HepG2 (cell line): ENCODE data around the gene RAB30. TPM values are rescaled to one million over a fixed set of nuclear protein-coding genes. Genes with fewer than 3 reads are reported as not detected.

Experiments used
- ATAC-seq: fragments of 200-7000 bp; cut with Tn5 transposase; 3 replicates; pipeline ENCODE4 v1.9.1; 2020; ENCODE audit warnings: mild to moderate bottlenecking, moderate library complexity
- BruUV-seq: library from RNA; stranded (reverse); fragments of 400-500 nt; replicated peaks from 2 replicates; lab custom pipeline; 2021; lab: Mats Ljungman, UMichigan
- CTCF ChIA-PET: fragments of 300-600 bp; formaldehyde crosslinking; extraction: SDS; loops from one replicate; lab custom pipeline; 2021; ENCODE audit warnings: low total read pairs, inconsistent platforms, low intra/inter-chr PET ratio; lab: Yijun Ruan, JAX
- POLR2A ChIA-PET: fragments of 350-600 bp; sonication (Branson Sonifier 250); formaldehyde crosslinking; loops from one replicate; lab custom pipeline; 2020; ENCODE audit warnings: antibody characterized with exemption, inconsistent platforms; lab: Yijun Ruan, JAX
- DNase-seq: peaks from one replicate; pipeline ENCODE4 v3.0.0-alpha.2; 2015; ENCODE audit warnings: low spot score
- FAIRE-seq: peaks from 3 replicates; lab custom pipeline; 2011; peaks lifted over from hg19 to GRCh38; lab: Jason Lieb, UNC
- H2AFZ ChIP-seq: one replicate; pipeline ENCODE4 v1.6.1; 2011; ENCODE audit warnings: low read length, inconsistent platforms
- H3K27ac ChIP-seq: fragments of 300-600 bp; 3 replicates; pipeline ENCODE4 v1.8.0; 2011; ENCODE audit warnings: mixed run types, mild to moderate bottlenecking, mixed read lengths, low read length, inconsistent platforms; ENCODE audit not compliant: insufficient read depth; ENCODE audit errors: extremely low read length
- H3K27me3 ChIP-seq, 2 experiments: fragments of 200-600 bp in 1 of 2; 2 replicates in 1 of 2; 3 replicates in 1 of 2; pipeline versions ENCODE4 v1.6.0 to v1.8.0; 2011; ENCODE audit warnings: low read length in 2 of 2, mild to moderate bottlenecking in 2 of 2, moderate library complexity in 2 of 2, inconsistent platforms in 1 of 2; ENCODE audit not compliant: insufficient read depth in 2 of 2, control insufficient read depth in 1 of 2
- H3K36me3 ChIP-seq, 2 experiments: fragments of 200-600 bp in 1 of 2; replicated peaks in 1 of 2; 2 replicates in 1 of 2; 3 replicates in 1 of 2; pipeline versions ENCODE4 v1.5.1 to v1.8.0; 2011; ENCODE audit warnings: low read length in 2 of 2, inconsistent platforms in 1 of 2; ENCODE audit not compliant: insufficient read depth in 2 of 2, control insufficient read depth in 1 of 2
- H3K4me1 ChIP-seq: 2 replicates; pipeline ENCODE4 v1.5.1; 2012; ENCODE audit warnings: low read length, inconsistent platforms; ENCODE audit not compliant: insufficient read depth
- H3K4me2 ChIP-seq: 2 replicates; pipeline ENCODE4 v1.6.0; 2011; ENCODE audit warnings: low read depth, low read length, inconsistent platforms
- H3K4me3 ChIP-seq, 3 experiments: fragments of 200-600 bp in 1 of 3; sonication (generic), shearing (Covaris generic) in 1 of 3; replicated peaks in 1 of 3; 2 replicates each; pipeline ENCODE4 v1.5.1; 2011 to 2016; ENCODE audit warnings: low read length in 3 of 3, inconsistent platforms in 2 of 3, low read depth in 2 of 3, mild to moderate bottlenecking in 2 of 3, control low read depth in 1 of 3, mixed read lengths in 1 of 3; ENCODE audit not compliant: insufficient read depth in 1 of 3
- H3K79me2 ChIP-seq: one replicate; pipeline ENCODE4 v1.6.1; 2011; ENCODE audit warnings: low read length, inconsistent platforms; ENCODE audit not compliant: insufficient read depth
- H3K9ac ChIP-seq: 2 replicates; pipeline ENCODE4 v1.6.0; 2011; ENCODE audit warnings: mild to moderate bottlenecking, low read depth, low read length, inconsistent platforms; ENCODE audit not compliant: insufficient read depth
- H3K9me3 ChIP-seq: 2 replicates; pipeline ENCODE4 v1.5.1; 2012; ENCODE audit warnings: mild to moderate bottlenecking, low read length
- H4K20me1 ChIP-seq: 2 replicates; pipeline ENCODE4 v1.6.0; 2011; ENCODE audit warnings: inconsistent platforms, mild to moderate bottlenecking, low read length, moderate library complexity; ENCODE audit not compliant: insufficient read depth
- ATRX ChIP-seq: sonication (generic); formaldehyde crosslinking; IDR thresholded peaks from 2 replicates; pipeline ENCODE4 v1.4.0; 2020; ENCODE audit warnings: missing genetic modification reagents, borderline replicate concordance
- EZH2 ChIP-seq: conservative IDR thresholded peaks from 2 replicates; pipeline ENCODE4 v1.6.1; 2012; ENCODE audit warnings: mild to moderate bottlenecking, low read depth, low read length, moderate library complexity
- FOXJ3 ChIP-seq: sonication (generic); formaldehyde crosslinking; IDR thresholded peaks from 2 replicates; pipeline ENCODE4 v1.4.0; 2020; ENCODE audit warnings: missing genetic modification reagents, mild to moderate bottlenecking, borderline replicate concordance
- POLR2G ChIP-seq: fragments of 200-400 bp; formaldehyde crosslinking; IDR thresholded peaks from 2 replicates; pipeline ENCODE4 v1.6.1; 2018; ENCODE audit warnings: mild to moderate bottlenecking, low read depth, low read length, moderate library complexity
- PRDM10 ChIP-seq: sonication (generic); formaldehyde crosslinking; IDR thresholded peaks from 2 replicates; pipeline ENCODE4 v1.4.0; 2020; ENCODE audit warnings: low read depth, missing genetic modification reagents
- ZNF343 ChIP-seq: sonication (generic); formaldehyde crosslinking; IDR thresholded peaks from 2 replicates; pipeline ENCODE4 v1.4.0; 2020; ENCODE audit warnings: mild to moderate bottlenecking, missing genetic modification reagents
- ZNF556 ChIP-seq: sonication (generic); formaldehyde crosslinking; IDR thresholded peaks from 2 replicates; pipeline ENCODE4 v1.4.0; 2020; ENCODE audit warnings: mild to moderate bottlenecking, missing genetic modification reagents, borderline replicate concordance
- ZNF629 ChIP-seq: sonication (generic); formaldehyde crosslinking; conservative IDR thresholded peaks from 2 replicates; pipeline ENCODE4 v1.5.0; 2020; ENCODE audit warnings: missing genetic modification reagents
- ZUFSP ChIP-seq: sonication (generic); formaldehyde crosslinking; IDR thresholded peaks from 2 replicates; pipeline ENCODE4 v1.9.0; 2021; ENCODE audit warnings: missing genetic modification reagents, mild to moderate bottlenecking, borderline replicate concordance
- WGBS: methylation state at CpG from one replicate; pipeline ENCODE4 v1.1.6; 2017; ENCODE audit warnings: low lambda C conversion rate; 5-methylcytosine and 5-hydroxymethylcytosine counted together
- in situ Hi-C: cut with HindIII; loops from 2 replicates; pipeline ENCODE4 v1.10.0; 2017; ENCODE audit warnings: low pct_unique_long_range_greater_than_20kb; ENCODE audit not compliant: extremely low pct_ligation_motif_present
- intact Hi-C: fragments of 100-400 bp; cut with micrococcal nuclease; formaldehyde crosslinking; loops from one replicate; pipeline ENCODE4 v1.10.0; 2022; ENCODE audit not compliant: unreplicated experiment
- polyA plus RNA-seq, 8 experiments: library from polyadenylated mRNA; depleted of rRNA in 3 of 8; stranded (reverse) in 7 of 8; unstranded in 1 of 8; fragments of >200 nt; fragmentation: Illumina TruSeq in 4 of 8; extraction: Trizol in 4 of 8; gene quantifications; 2 replicates each; pipeline versions ENCODE4 v1.2.1 to v1.2.3, GENCODE V29; 2011 to 2016; ENCODE audit warnings: low read depth in 4 of 8, missing spikeins in 1 of 8, mixed read lengths in 1 of 8; ENCODE audit not compliant: insufficient read depth in 1 of 8
- total RNA-seq, 5 experiments: library from RNA; depleted of rRNA; stranded (reverse); fragments of >200 nt; fragmentation: Illumina TruSeq; extraction: Trizol; gene quantifications; 2 replicates each; pipeline ENCODE4 v1.2.3, GENCODE V29; 2016; ENCODE audit warnings: low read depth in 1 of 5

Gene RAB30
- total and polyA plus RNA-seq, 2 of the 13 experiments (the other 11 are each of a cell fraction or from before 2014, with no cell fraction given) = 3.7 to 5.0 TPM

- TF ChIP-seq ZUFSP (CRISPR knock-in tag) = no peak
- 0 out of 2 replicates have a peak, but pooled peaks have one; percentile 19 for TF ChIP-seq ZNF556 (CRISPR knock-in tag)
- no peak for TF ChIP-seq EZH2
- TF ChIP-seq PRDM10 (CRISPR knock-in tag) = peak; percentile 79
- peak; percentile 42; the same call in 1 of the 2 replicates for TF ChIP-seq POLR2G
Observed at GRCh38 chr11:82988936-82989627, 82.6 kb downstream of the RAB30 start (continued).

GRCh38 chr11:82987997-82988396 is 83.7 kb downstream of the RAB30 start:
- H3K4me3 ChIP-seq = no peak overlapping the region
- no peak for DNase-seq
- ATAC-seq = no peak
- H3K27ac ChIP-seq = peak overlapping the region; percentile 82
- in situ Hi-C loops (no loop called here), intact Hi-C loops (loop anchor here (2.0 to 10.0 kb wide), 3 partner anchors 21 to 297 kb away; partner anchors contain the start of gene CCDC90B)
- no TSS peak for BruUV-seq
- 95% methylated on average over 2 of the region's 2 CpGs for WGBS
- no peaks in the 10 kb centered on the region for H4K20me1 ChIP-seq
- no peak for TF ChIP-seq FOXJ3 (CRISPR knock-in tag)
- TF ChIP-seq ATRX (CRISPR knock-in tag) = no peak
- no peak for TF ChIP-seq ZNF343 (CRISPR knock-in tag)
- TF ChIP-seq ZNF629 (CRISPR knock-in tag) = peak; percentile 85
- ChIA-PET CTCF (no interaction called here), POLR2A (no interaction called here)
- H3K27me3 ChIP-seq = no peaks in the 10 kb centered on the region
- no peak for FAIRE-seq
- H3K9ac ChIP-seq = no peak overlapping the region
- peaks cover under 1 to 19% of the 10 kb centered on the region in 2 experiments; a peak in 2 of 5 replicates for H3K36me3 ChIP-seq
- no peak overlapping the region for H2AFZ ChIP-seq
- H3K79me2 ChIP-seq = no peaks in the 10 kb centered on the region
- no peaks in the 10 kb centered on the region for H3K9me3 ChIP-seq
- H3K4me2 ChIP-seq = peak overlapping the region; percentile 84; the same call in 1 of the 2 replicates
- H3K4me1 ChIP-seq = peaks cover 44% of the 10 kb centered on the region
